T-helper 2 cell (primary cell): ENCODE results near the gene MRPS22.
"Not testable (repeated sequence)": the region's sequence is repeated elsewhere in the genome, so short reads cannot be mapped to it uniquely, and the experiment has no call there.

Experiments
- DNase-seq, 5 experiments: peaks; one replicate each; pipeline versions ENCODE4 v3.0.0 to v3.0.0-alpha.2; 2012 to 2022

Gene MRPS22

DNA sequence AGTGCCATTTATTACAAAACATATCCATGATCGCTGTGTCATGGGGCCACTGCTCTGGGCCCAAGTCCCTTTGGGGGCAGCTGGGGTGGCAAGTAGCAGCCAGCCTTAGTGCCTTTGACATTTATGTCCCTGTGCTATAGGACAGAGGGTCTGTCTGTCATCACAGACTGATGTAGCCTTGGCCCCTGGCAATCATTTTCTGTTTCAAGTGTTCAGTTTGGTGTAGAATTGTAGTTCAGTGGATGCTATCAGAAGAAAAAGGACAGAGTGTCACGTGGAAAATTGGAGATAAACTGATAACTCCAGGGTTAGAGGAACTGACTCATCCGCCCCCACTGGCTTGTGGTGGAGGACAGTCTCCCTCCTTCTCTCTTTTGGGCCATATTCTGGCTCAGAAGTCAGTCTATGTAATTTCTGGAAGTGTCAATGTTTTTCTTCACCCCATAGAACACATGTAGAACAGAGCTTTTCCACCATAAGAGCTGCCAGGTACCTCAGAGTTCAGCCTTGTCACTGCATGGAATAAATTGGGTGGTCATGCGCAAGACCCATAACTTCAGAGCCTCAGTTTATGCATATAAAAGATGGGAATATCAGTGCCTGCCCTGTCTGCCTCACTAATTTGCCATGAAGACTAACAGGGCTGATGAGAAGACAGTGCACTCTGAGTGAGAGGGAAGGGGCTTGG is 4.5 kb upstream of the MRPS22 start:
- DNase-seq, result peak in 1 of 5 experiments; percentile 53

DNA sequence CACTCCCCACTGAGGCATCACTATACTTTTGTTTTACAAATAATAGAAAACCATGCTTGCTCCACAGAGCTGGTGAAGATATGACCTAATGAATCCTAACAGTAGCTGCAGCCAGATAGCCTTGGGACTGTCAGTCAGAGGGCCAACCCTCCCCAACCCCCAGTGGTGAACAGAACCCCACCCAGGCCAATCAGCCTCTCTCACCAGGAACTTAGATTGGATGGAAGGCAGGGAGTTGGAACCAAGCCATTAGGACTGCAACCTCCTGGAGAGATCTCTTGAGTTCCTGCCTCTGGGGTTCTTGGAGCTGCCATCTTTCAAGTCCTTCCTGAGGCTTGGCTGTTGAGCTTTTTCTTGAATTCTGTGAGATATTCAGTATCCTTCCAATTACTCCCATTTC is 3.0 kb upstream of the MRPS22 start:
- DNase-seq, result no peak

DNA sequence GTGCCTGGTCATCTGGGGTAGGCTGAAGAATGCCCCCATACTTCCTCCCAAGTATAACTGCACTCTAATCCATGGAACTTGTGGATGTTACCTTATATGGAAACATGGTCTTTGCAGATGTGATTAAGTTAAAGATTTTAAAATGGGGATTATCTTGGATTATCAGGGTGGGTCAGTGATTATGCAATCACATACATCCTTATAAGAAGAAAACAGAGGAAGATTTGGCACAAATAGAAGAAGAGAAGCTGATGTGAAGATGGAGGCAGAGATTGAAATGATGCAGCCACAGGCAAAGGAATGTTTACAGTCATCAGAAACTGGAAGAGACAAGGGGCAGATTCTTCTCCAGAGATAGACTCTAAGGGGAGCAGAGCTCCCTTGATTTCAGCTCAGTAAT is 1.8 kb upstream of the MRPS22 start:
- no peak for DNase-seq

- no peak for DNase-seq
Observed at GRCh38 chr3:139346771-139347170, 3.0 kb downstream of the MRPS22 start.

GRCh38 chr3:139353920-139354556 is 10.2 kb downstream of the MRPS22 start:
- DNase-seq, result no peak

DNA sequence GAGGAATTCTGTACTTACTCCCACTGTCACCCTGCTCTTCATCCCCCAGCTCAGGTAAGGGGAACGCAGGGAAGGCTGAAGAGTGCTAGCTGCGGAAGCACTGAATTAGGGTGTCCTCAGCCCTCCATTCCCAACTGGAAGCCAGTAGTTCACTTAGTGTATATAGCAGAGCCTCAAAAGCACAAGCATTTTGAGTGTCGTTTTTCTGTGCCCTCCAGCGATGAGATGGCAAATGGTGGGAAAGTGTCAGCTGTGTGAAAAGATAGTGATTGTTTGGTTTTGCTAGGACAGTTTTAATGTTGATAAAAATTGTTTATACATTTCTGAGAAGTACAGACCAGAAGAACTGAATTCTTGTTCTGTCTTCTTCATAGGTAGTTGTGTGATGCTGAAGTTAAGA is 10.8 kb downstream of the MRPS22 start:
- DNase-seq, result no peak

DNA sequence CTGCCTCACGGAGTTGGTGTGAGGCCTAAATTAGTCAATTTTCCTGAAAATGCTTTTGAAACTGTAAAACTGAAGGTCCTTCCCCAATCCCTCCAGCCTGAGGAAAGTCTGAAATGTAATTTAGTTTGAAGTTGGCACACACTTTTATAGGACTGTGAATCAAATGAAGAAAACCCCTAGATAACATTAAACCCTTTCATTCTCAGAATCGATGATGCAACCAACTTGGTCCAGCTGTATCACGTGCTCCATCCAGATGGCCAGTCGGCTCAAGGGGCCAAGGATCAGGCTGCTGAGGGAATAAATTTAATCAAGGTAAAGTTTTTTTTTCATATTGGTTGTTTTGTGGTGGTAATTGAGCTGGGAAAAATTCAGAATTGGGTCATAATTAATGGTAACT is 11.7 kb downstream of the MRPS22 start:
- no peak for DNase-seq

DNA sequence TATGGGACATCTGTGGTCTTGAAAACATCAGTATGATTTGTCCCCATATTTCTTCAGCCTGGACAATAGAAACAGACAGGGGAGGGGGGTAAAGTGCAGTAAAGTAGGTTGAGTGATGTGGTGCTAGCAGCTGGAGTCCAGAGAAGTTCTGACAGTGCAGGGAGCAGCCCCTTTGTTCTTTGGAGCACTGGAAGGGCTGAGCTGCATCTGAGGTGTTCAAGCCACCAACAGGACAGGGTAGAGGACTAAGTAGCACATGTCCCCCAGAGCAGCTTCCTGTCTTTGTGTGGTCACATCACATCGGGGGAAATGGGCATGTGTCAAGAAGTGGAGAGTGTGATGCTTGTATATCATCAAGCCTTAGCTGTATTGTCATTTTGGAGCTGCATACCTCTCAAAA is 12.1 kb downstream of the MRPS22 start:
- DNase-seq, result no peak

GRCh38 chr3:139357899-139358298 is 14.1 kb downstream of the MRPS22 start:
- DNase-seq, result peak in 1 of 5 experiments; percentile 76

GRCh38 chr3:139358841-139359562 is 15.2 kb downstream of the MRPS22 start:
- no peak for DNase-seq

GRCh38 chr3:139361276-139361675 is 17.5 kb downstream of the MRPS22 start:
- DNase-seq, result no peak

DNA sequence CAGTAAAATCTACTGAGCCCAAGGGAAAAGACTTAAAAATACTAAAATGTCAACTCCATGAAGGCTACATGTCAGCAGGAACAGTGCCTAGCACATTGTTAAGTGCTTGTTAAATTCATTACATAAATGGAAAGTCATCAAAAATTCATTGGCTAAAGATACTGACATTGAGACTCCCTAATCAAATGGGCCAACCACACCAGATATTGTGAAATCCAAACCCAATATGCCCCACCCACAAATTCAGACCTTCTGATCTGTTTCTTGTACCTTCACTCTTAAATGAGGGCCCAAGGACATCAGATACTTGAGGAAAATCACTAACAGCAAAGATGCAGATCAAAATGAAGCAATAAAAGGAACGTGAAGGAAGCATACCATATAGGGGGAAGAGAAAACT is 20.7 kb downstream of the MRPS22 start:
- no peak for DNase-seq

GRCh38 chr3:139374099-139374498 is 30.3 kb downstream of the MRPS22 start:
- no peak for DNase-seq

DNA sequence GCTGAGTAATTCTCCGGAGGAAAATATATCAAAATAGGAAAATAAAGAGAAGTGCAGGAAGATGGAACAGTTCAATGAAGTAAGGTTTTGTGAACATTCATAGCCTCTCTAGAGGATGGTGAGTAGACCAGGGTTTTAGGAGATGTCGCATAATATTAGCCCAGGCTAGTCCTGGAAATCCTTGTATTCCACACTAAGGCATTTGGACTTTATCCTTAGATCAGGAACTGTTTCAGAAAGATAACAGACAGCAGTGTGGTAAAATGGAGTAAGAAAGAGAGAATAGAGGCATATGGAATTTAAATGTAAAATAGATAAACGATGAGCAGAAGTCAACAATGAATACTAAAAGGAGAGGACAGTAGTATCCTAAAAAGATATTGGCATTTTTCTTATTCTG is 33.6 kb downstream of the MRPS22 start:
- no peak for DNase-seq

GRCh38 chr3:139378587-139379241 is 34.9 kb downstream of the MRPS22 start:
- DNase-seq, result no peak

GRCh38 chr3:139380575-139380974 is 36.8 kb downstream of the MRPS22 start:
- DNase-seq, result no peak

- not testable (repeated sequence) for DNase-seq
Observed at GRCh38 chr3:139382291-139382690, 38.5 kb downstream of the MRPS22 start.

- DNase-seq, result no peak
Observed at GRCh38 chr3:139388077-139388476, 44.3 kb downstream of the MRPS22 start.

GRCh38 chr3:139388821-139389551 is 45.2 kb downstream of the MRPS22 start:
- DNase-seq, result peak in 4 of 5 experiments; percentile 5 to 55 (median 18)

GRCh38 chr3:139389552-139390368 is 45.9 kb downstream of the MRPS22 start, which contains the start of gene COPB2:
COPB2 (minus strand) TSS chr3:139389647; CDS start chr3:139389550, 97 bp downstream.
- DNase-seq, result peak; percentile 87 to 94 (median 92)

- peak in 1 of 5 experiments; percentile 3 for DNase-seq
Observed at GRCh38 chr3:139394116-139394515, 50.3 kb downstream of the MRPS22 start.

DNA sequence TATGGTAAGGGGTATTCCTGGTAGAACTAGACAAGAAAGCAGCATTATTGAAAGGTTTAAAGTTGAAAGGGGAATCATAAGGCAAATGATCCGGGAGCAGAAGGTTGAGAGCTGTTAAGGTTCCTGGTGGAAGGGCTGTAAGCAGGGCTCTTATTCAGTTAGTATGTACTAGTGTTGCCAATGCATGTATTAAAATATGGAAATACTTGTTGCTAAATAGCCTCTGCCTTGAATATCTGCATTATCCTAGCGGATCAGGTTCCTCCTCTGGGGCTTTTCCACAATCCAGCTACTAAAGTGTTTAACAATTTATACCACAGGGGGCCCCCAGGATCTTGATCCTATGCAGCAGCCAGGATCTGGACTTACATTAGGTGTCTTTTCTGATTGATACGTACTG is 52.9 kb downstream of the MRPS22 start:
- DNase-seq, result no peak
